Neural progenitor cell (in vitro differentiated cells): ENCODE results near the gene ZNF483. TPM values are rescaled to one million over a fixed set of nuclear protein-coding genes. Genes with fewer than 3 reads are reported as not detected.

Experiments
- DNase-seq: peaks from one replicate; pipeline ENCODE4 v3.0.0-alpha.2; 2016; ENCODE audit warnings: low spot score
- H2AFZ ChIP-seq: fragments of 200-600 bp; sonication (generic); replicated peaks from 2 replicates; pipeline ENCODE4 v1.6.1; 2016; ENCODE audit warnings: antibody characterized with exemption
- H3F3A ChIP-seq: fragments of 200-600 bp; sonication (generic); 2 replicates; pipeline ENCODE4 v1.6.1; 2016; ENCODE audit warnings: antibody characterized with exemption, low read depth
- H3K27ac ChIP-seq: fragments of 200-600 bp; sonication (generic); 2 replicates; pipeline ENCODE4 v1.5.1; 2016; ENCODE audit warnings: mild to moderate bottlenecking
- H3K27me3 ChIP-seq: fragments of 200-600 bp; sonication (generic); 2 replicates; pipeline ENCODE4 v1.6.1; 2016; ENCODE audit warnings: mild to moderate bottlenecking, moderate library complexity
- H3K36me3 ChIP-seq: fragments of 200-600 bp; sonication (generic); 2 replicates; pipeline ENCODE4 v1.5.1; 2016
- H3K4me1 ChIP-seq: fragments of 200-600 bp; sonication (generic); 2 replicates; pipeline ENCODE4 v1.6.1; 2016; ENCODE audit warnings: mixed run types
- H3K4me2 ChIP-seq: fragments of 200-600 bp; sonication (generic); 2 replicates; pipeline ENCODE4 v1.6.1; 2016
- H3K4me3 ChIP-seq: fragments of 200-600 bp; sonication (generic); 2 replicates; pipeline ENCODE4 v1.5.1; 2016
- H3K79me2 ChIP-seq: fragments of 200-600 bp; sonication (generic); 2 replicates; pipeline ENCODE4 v1.6.1; 2016; ENCODE audit warnings: low read depth
- H3K9ac ChIP-seq: fragments of 200-600 bp; sonication (generic); 2 replicates; pipeline ENCODE4 v1.6.1; 2016
- H3K9me3 ChIP-seq: fragments of 200-600 bp; sonication (generic); 2 replicates; pipeline ENCODE4 v1.5.1; 2016; ENCODE audit warnings: low read depth
- H4K20me1 ChIP-seq: fragments of 200-600 bp; sonication (generic); 2 replicates; pipeline ENCODE4 v1.6.1; 2016; ENCODE audit warnings: low read depth
- H3K27ac Mint-ChIP-seq: 3 replicates; pipeline ENCODE4 v1.8.0; 2021; ENCODE audit warnings: mixed read lengths
- H3K27me3 Mint-ChIP-seq: 2 replicates; pipeline ENCODE4 v1.8.0; 2022; ENCODE audit warnings: low read depth, mild to moderate bottlenecking, inconsistent platforms, moderate library complexity, mixed read lengths; ENCODE audit not compliant: insufficient read depth
- H3K36me3 Mint-ChIP-seq: 3 replicates; pipeline ENCODE4 v1.8.0; 2021; ENCODE audit warnings: mixed read lengths
- H3K4me1 Mint-ChIP-seq: 3 replicates; pipeline ENCODE4 v1.8.0; 2021; ENCODE audit warnings: mixed read lengths
- H3K4me3 Mint-ChIP-seq: 3 replicates; pipeline ENCODE4 v1.8.0; 2021; ENCODE audit warnings: mild to moderate bottlenecking, moderate library complexity, mixed read lengths
- H3K9me3 Mint-ChIP-seq: 3 replicates; pipeline ENCODE4 v1.8.0; 2020; ENCODE audit warnings: mixed read lengths
- CTCF ChIP-seq: fragments of 200-600 bp; sonication (generic); IDR thresholded peaks from 2 replicates; pipeline ENCODE4 v1.5.1; 2017; ENCODE audit warnings: antibody characterized with exemption, mild to moderate bottlenecking
- EZH2 ChIP-seq: fragments of 200-600 bp; sonication (generic); IDR thresholded peaks from 2 replicates; pipeline ENCODE4 v1.6.1; 2017; ENCODE audit warnings: antibody characterized with exemption, mild to moderate bottlenecking, moderate library complexity
- EZH2phosphoT487 ChIP-seq: fragments of 200-600 bp; sonication (generic); IDR thresholded peaks from 2 replicates; pipeline ENCODE4 v1.6.1; 2017; ENCODE audit warnings: antibody characterized with exemption
- total RNA-seq: library from RNA; depleted of rRNA; stranded (reverse); fragments of >200 nt; gene quantifications from 2 replicates; pipeline ENCODE4 v1.2.3, GENCODE V29; 2015; ENCODE audit warnings: low replicate concordance

The ZNF483 gene
- total RNA-seq, 1 donor from 2014 or later = 30.7 TPM

GRCh38 chr9:111599092-111599954, 74.3 kb downstream of the ZNF483 start, which contains the start of gene PTGR1:
TSS of gene PTGR1 (minus strand) at chr9:111599647. CDS start at chr9:111597422, 2,225 bp downstream.
- peaks cover 9% of the 10 kb centered on the region for H3K4me1 ChIP-seq
- peaks cover 5% of the 10 kb centered on the region for H3F3A ChIP-seq
- DNase-seq = peak; percentile 89
- Mint-ChIP-seq H3K4me3 (peak within 1 kb of the TSS; percentile 90), H3K4me1 (peaks cover 17% of the 10 kb centered on the region), H3K27ac (peak within 1 kb of the TSS; percentile 93), H3K9me3 (peaks cover 2% of the 10 kb centered on the region), H3K27me3 (peaks cover 16% of the 10 kb centered on the region), H3K36me3 (peaks cover 8% of the 10 kb centered on the region)
- peak within 1 kb of the TSS; percentile 35 for H3K9ac ChIP-seq
- H3K36me3 ChIP-seq = peaks cover 4% of the 10 kb centered on the region
- no peak within 1 kb of the TSS for H3K27ac ChIP-seq
- H2AFZ ChIP-seq = peak within 1 kb of the TSS; percentile 88
- H3K27me3 ChIP-seq = peaks cover 13% of the 10 kb centered on the region
- H4K20me1 ChIP-seq = no peaks in the 10 kb centered on the region
- TF ChIP-seq CTCF (no peak), EZH2 (no peak), EZH2phosphoT487 (peak; percentile 45)
- H3K79me2 ChIP-seq = peaks cover 7% of the 10 kb centered on the region
- peak within 1 kb of the TSS; percentile 80 for H3K4me3 ChIP-seq
- H3K4me2 ChIP-seq = peak within 1 kb of the TSS; percentile 84
- H3K9me3 ChIP-seq = no peaks in the 10 kb centered on the region

- H3K4me3 Mint-ChIP-seq = peak overlapping the region; percentile 90
- peaks cover 8% of the 10 kb centered on the region for H3K36me3 Mint-ChIP-seq
- H3K27me3 Mint-ChIP-seq = peaks cover 16% of the 10 kb centered on the region
- H3K4me2 ChIP-seq = peak overlapping the region; percentile 84
- no peak for TF ChIP-seq CTCF
- TF ChIP-seq EZH2 = no peak
- TF ChIP-seq EZH2phosphoT487 = no peak
- DNase-seq = no peak
- peaks cover 5% of the 10 kb centered on the region for H3F3A ChIP-seq
- peaks cover 7% of the 10 kb centered on the region for H3K79me2 ChIP-seq
- no peaks in the 10 kb centered on the region for H3K9me3 ChIP-seq
- H3K4me1 Mint-ChIP-seq = peaks cover 17% of the 10 kb centered on the region
- H3K36me3 ChIP-seq = peaks cover 4% of the 10 kb centered on the region
- H3K4me3 ChIP-seq = peak overlapping the region; percentile 80
- H3K9me3 Mint-ChIP-seq = peaks cover 2% of the 10 kb centered on the region
- no peaks in the 10 kb centered on the region for H4K20me1 ChIP-seq
- peaks cover 12% of the 10 kb centered on the region for H3K4me1 ChIP-seq
- no peak overlapping the region for H3K27ac ChIP-seq
- peaks cover 13% of the 10 kb centered on the region for H3K27me3 ChIP-seq
- peak overlapping the region; percentile 88 for H2AFZ ChIP-seq
- no peak overlapping the region for H3K9ac ChIP-seq
- H3K27ac Mint-ChIP-seq = peak overlapping the region; percentile 87
Measured at GRCh38 chr9:111599955-111600343, 75.0 kb downstream of the ZNF483 start.

- Histone ChIP-seq H2AFZ (no peak overlapping the region), H4K20me1 (no peaks in the 10 kb centered on the region), H3K79me2 (peaks cover 7% of the 10 kb centered on the region), H3K9ac (no peak overlapping the region), H3K27ac (no peak overlapping the region), H3K9me3 (no peaks in the 10 kb centered on the region), H3K4me2 (no peak overlapping the region), H3K4me1 (peaks cover 12% of the 10 kb centered on the region), H3K36me3 (no peaks in the 10 kb centered on the region), H3F3A (peaks cover 5% of the 10 kb centered on the region), H3K27me3 (peaks cover 13% of the 10 kb centered on the region), H3K4me3 (no peak overlapping the region)
- TF ChIP-seq EZH2phosphoT487 = no peak
- no peak for TF ChIP-seq EZH2
- no peak for TF ChIP-seq CTCF
- Mint-ChIP-seq H3K4me1 (peaks cover 17% of the 10 kb centered on the region), H3K9me3 (peaks cover 2% of the 10 kb centered on the region), H3K36me3 (peaks cover 8% of the 10 kb centered on the region), H3K4me3 (no peak overlapping the region), H3K27me3 (peaks cover 16% of the 10 kb centered on the region), H3K27ac (no peak overlapping the region)
- no peak for DNase-seq
Measured at GRCh38 chr9:111601237-111602018, 76.4 kb downstream of the ZNF483 start.
